Epidermal melanocyte (primary cell): ENCODE data around the gene DEF6.
"Not testable (repeated sequence)": the region's sequence is repeated elsewhere in the genome, so short reads cannot be mapped to it uniquely, and the experiment has no call there.

Experiments used
- DNase-seq: peaks from one replicate; pipeline ENCODE4 v3.0.0; 2011; ENCODE audit warnings: low spot score; ENCODE audit not compliant: insufficient read length

Gene DEF6

GRCh38 chr6:35278708-35279107, 18.9 kb upstream of the DEF6 start:
- DNase-seq: no peak

DNA sequence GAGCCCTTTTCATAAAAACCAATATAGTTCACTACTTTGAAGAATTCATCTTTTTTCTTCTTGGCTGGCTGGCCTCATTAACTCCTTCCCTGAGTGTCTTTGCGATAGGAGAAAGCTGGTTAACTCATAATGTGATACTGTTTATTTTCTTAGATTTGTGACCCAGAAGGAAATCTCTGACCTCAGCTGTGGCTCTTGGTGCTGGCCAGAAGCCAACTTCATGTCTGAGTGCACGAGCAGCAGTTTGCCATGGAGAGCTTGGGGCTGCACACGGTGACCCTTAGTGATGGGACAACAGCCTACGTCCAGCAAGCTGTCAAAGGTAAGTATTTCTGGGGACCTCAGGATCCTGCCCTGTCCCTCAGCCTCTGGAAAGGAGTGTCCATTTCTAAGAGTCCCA, 16.7 kb upstream of the DEF6 start:
- no peak for DNase-seq

GRCh38 chr6:35282472-35282871, 15.1 kb upstream of the DEF6 start:
- DNase-seq: no peak

GRCh38 chr6:35283361-35283760, 14.3 kb upstream of the DEF6 start:
- DNase-seq: no peak

DNA sequence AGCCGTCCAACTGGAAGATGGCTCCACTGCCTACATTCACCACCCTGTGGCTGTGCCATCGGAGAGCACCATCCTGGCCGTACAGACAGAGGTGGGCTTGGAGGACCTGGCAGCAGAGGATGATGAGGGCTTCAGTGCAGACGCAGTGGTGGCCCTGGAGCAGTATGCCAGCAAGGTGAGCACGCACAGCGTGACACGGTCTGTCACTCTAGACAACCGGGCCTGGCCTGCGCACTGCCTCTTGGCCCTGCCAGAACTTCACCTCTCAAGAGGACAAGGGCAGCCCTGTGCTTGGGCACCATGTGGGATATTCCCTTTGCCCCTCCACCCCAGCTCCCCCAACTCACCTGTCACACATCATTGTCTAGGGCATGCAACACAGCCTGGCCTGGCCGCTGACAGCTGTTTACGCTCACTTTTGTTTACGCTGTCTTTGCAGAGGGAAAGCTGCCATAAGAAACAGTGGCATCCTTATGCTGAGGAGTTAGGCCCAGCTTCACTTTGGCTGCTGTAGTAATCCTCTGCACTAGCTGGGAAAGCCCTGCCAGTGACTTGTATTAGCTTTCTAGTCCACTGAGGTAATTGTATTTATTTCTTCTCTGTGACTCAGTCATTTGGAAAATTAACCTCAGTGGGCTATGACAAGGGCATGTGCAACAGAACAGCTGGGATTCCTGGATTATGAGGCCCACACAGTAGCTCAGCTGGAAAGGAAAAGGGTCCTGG, 9.8 kb upstream of the DEF6 start:
- no peak for DNase-seq

DNA sequence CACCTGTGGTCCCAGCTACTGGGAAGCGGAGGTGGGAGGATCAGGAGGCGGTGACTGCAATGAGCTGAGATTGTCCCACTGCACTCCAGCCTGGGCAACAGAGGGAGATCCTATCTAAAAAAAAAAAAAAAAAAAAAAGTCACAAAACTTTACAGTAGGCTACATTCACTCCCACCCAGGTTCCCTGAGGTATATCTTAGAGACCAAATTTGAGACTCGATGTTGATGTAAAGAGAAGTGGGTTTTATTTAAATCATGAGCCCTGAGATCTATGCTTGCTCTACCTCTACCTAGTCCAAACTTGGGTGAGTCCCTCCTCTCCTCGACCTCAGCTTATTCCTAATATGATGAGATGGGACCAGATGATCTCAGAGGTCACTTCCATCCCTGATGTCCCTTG, 8.8 kb upstream of the DEF6 start:
- no peak for DNase-seq

- no peak for DNase-seq
These were observed 6.1 kb upstream of the DEF6 start for GRCh38 chr6:35291491-35291890.

DNA sequence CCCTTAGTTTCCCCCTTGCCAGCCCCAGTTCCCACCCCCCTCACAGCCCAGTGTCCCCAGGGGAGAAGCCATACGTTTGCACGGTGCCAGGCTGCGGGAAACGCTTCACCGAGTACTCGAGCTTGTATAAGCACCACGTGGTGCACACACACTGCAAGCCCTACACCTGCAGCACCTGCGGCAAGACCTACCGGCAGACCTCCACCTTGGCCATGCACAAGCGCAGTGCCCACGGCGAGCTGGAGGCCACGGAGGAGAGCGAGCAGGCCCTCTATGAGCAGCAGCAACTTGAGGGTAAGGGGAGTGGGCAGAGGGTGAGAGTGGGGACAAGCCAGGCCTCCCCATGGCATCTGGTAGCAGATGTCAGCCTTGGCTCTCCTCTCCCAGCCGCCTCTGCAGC, 5.1 kb upstream of the DEF6 start:
- no peak for DNase-seq

DNA sequence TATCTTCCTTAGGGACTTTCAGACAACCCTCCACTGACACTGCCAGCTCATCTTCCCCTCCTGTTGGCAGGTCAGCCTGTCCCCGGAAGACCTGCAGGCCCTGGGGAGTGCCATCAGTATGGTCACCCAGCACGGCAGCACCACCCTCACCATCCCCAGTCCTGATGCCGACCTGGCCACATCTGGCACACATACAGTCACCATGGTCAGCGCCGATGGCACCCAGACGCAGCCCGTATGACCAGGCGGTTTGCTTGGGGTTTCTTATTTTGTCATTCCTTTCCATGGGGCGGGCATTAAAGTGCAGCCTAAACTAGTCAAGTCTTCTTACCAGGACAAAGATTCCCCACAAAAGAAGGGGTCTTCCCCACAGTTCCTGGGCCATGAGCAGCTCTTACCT, 3.9 kb upstream of the DEF6 start:
- DNase-seq: no peak

DNA sequence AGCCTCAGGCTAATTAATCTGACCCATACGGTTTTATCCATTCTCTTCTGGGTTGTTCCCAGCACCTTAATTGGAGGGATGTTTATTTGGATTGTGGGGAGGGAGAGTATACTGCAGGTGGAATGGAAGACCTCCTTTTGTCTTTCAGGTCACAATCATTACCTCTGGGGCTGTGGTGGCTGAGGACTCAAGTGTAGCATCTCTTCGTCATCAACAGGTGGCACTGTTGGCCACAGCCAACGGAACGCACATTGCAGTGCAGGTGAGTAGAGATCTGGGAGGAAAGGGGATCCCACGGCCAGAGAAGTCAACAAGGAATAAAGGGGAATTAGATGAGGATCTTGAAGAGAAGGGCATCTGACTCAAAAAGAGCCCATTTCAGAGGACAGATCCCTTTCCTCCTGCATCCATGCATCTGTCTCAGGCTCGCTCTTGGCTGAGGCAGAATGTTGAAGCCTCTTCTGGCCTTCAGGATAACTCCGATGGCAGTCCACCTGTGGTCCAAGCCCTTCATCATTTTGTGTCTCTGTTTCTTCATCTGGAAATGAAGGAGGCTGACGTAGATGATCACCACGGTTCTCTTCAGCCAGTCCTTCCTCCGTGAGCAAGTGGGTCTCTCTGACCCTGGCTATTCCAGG, 3.2 kb upstream of the DEF6 start:
- DNase-seq: no peak

- DNase-seq: no peak
These were observed 2.6 kb upstream of the DEF6 start for GRCh38 chr6:35295036-35295435.

DNA sequence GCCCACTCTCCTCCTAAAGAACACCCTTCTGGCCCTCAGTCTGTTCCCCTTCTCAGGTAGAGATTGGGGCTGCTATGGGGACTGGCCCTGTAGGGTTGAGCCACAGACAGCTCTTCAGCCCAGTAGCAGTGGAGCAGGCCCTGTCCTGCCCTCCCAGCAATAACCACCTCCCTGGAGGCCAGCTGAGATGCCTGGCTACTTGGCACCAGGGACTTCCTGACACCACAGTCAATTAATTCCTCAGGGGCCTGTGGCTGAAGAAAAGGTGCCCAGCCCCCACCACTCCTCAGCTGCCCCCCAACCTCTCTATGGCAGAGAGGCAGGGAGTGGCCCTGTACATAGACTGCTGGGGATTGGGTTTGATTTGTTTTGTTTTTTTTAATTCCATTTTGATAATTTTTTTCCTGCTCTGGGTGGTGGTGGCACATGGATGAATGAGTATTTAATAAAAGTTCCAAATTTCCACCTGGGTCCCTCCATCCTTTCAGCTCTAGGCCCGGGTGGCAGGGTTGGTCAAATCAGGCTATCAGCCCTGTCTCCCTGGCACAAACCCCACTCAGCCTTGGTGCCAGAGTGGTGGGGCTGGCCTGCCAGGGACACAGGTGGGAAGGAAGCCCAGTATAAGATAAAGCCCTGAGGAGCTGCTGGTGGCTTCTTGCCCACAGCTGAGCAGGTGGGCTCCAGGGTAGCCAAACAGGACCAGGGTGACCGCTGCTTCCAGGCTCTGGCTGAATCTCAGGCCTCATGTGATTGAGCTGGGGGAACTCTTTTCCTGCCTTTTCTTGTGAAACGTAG, 1.9 kb upstream of the DEF6 start:
- DNase-seq: no peak

- DNase-seq: no peak
These were observed 552 bp upstream of the DEF6 start for GRCh38 chr6:35296931-35297600.

- DNase-seq: no peak
These were observed 1.1 kb downstream of the DEF6 start for GRCh38 chr6:35298625-35299140.

DNA sequence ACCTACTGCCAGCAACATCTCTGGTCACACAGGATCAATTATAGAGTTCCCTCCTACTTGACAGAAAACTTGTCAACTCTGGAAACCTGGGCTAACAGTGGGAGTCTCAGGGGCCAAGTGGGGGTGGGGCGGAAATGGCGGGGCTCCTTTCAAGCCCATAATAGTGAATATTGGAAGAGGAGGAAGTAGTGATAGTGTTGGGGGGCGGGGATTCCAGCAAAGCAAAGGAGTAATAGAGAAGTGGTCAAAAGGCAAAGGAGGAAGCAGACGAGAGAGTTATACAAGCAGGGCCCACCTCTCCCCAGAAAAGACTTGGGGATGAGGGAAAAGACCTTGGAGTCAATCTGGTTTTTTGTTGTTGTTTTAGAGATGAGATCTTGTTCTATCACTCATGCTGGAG, 2.1 kb downstream of the DEF6 start:
- no peak for DNase-seq

DNA sequence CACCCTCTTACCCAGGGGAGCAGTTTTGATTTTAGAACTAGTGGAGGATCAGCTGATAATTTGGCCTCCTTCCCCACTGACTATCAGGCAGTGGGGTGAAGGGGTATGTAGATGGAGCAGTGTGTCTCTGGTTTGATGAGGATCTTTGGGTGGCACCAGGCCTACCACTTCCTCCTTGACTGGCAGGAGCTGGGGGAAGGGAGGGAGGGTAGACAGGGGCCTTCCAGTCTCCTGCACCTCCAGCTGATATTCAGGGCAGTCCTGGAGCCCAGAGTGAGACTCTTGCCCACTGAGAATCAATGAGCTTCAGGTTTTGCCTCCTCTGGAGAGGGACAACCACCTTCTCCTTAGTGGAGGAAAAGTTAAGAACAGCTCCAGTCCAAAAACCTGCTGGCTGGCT, 3.2 kb downstream of the DEF6 start:
- DNase-seq: no peak

DNA sequence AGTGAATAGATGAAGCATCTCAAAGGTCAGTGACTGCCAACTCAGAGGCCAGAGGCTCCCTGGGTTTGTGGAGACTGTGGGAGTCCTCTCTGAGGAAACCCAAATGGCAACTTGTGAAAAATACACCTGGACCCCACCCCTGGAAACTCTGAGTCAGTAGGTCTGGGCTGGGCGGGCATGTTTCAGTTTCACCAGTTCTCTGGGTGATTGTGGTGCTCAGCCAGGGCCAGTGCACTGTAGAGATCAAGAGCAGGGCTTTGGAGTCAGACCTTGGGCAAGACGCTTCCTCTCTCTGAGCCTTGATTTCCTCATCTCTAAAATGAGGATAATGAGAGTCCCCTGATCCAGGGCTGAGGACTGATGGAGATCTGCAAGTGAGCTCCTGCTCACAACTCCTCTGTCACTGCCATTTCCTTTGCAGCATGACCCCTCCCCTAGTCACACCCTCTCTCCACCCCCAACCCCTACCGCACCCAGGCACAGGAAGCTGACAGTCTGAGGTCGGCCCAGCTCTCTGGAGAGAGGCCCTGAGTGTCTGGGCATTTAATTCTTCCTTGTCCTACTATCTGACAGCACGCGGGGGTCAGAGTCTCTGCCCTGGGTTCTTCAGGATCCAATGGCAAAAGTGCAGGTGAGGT, 5.1 kb downstream of the DEF6 start:
- DNase-seq: no peak

- no peak for DNase-seq
These were observed 6.7 kb downstream of the DEF6 start for GRCh38 chr6:35304299-35304698.

- DNase-seq: no peak
These were observed 7.5 kb downstream of the DEF6 start for GRCh38 chr6:35305117-35305516.

- DNase-seq: not testable (repeated sequence)
These were observed 9.5 kb downstream of the DEF6 start for GRCh38 chr6:35307138-35307537.

DNA sequence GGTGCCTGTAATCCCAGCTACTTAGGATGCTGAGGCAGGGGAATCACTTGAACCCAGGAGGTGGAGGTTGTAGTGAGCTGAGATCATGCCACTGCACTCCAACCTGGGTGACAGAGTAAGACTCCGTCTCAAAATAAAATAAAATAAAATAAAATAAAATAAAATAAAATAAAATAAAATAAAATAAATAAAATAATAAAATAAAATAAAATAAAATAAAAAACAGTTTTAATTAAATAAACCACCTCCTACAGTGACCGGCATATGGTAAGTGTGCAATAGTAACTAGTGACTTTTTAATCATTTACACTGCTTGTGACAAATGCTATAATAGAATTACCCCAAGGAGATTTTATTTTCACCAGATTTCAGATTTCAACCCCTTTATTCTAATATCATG, 10.9 kb downstream of the DEF6 start:
- not testable (repeated sequence) for DNase-seq
